Tibial nerve (tissue), 4 donors: ENCODE data around the gene GRAMD4. TPM values are rescaled to one million over a fixed set of nuclear protein-coding genes. Genes with fewer than 3 reads are reported as not detected.

ENCODE experiments used
- DNase-seq, 2 donors: peaks; one replicate each; pipeline ENCODE4 v3.0.0-alpha.2; 2019; ENCODE audit warnings: low spot score in 2 of 2
- H3K27ac ChIP-seq, 4 donors: fragments of 200-600 bp; sonication (generic) in 3 of 4; one replicate each; pipeline ENCODE4 v1.5.1; 2017 to 2019; ENCODE audit warnings: mild to moderate bottlenecking in 1 of 4
- H3K27me3 ChIP-seq, 2 donors: fragments of 200-600 bp; sonication (generic) in 1 of 2; one replicate each; pipeline versions ENCODE4 v1.5.1 to v1.6.0; 2017 to 2019
- H3K36me3 ChIP-seq, 3 donors: fragments of 200-600 bp; sonication (generic); one replicate each; pipeline ENCODE4 v1.5.1; 2018 to 2019
- H3K4me1 ChIP-seq, 4 donors: fragments of 200-600 bp; sonication (generic) in 3 of 4; one replicate each; pipeline ENCODE4 v1.5.1; 2017 to 2019
- H3K4me3 ChIP-seq, 4 donors: fragments of 200-600 bp; sonication (generic) in 3 of 4; one replicate each; pipeline ENCODE4 v1.5.1; 2017 to 2019; ENCODE audit warnings: mild to moderate bottlenecking in 1 of 4, moderate library complexity in 1 of 4
- H3K9me3 ChIP-seq, 4 donors: fragments of 200-600 bp; sonication (generic) in 3 of 4; one replicate each; pipeline ENCODE4 v1.5.1; 2017 to 2019
- EP300 ChIP-seq, 2 donors: sonication (generic); formaldehyde crosslinking; IDR thresholded peaks; one replicate each; pipeline ENCODE4 v1.6.1; 2017; ENCODE audit warnings: antibody characterized with exemption in 2 of 2, mild to moderate bottlenecking in 1 of 2
- POLR2A ChIP-seq, 2 donors: fragments of 450-650 bp; IDR thresholded peaks; one replicate each; pipeline ENCODE4 v1.6.1; 2017; ENCODE audit warnings: antibody characterized with exemption in 2 of 2, mild to moderate bottlenecking in 2 of 2, moderate library complexity in 2 of 2
- WGBS, 2 donors: methylation state at CpG; one replicate each; pipeline ENCODE4 v1.1.5; 2018; 5-methylcytosine and 5-hydroxymethylcytosine counted together
- total RNA-seq, 4 donors: library from RNA; depleted of rRNA; stranded (reverse); fragments of >200 nt; gene quantifications; one replicate each; pipeline ENCODE4 v1.1.0, GENCODE V29; 2016
- TF ChIP-seq, protein P1 (sequence below), 5 experiments: fragments of 200-600 bp in 3 of 5; fragments of 450-650 bp in 2 of 5; sonication (generic) in 3 of 5; IDR thresholded peaks; one replicate each; pipeline ENCODE4 v1.5.1; 2016 to 2019; ENCODE audit warnings: antibody characterized with exemption in 5 of 5, mild to moderate bottlenecking in 3 of 5, moderate library complexity in 2 of 5

The GRAMD4 gene
- total RNA-seq, 4 donors from 2014 or later = 18.2 to 299 (median 54.3) TPM

DNA sequence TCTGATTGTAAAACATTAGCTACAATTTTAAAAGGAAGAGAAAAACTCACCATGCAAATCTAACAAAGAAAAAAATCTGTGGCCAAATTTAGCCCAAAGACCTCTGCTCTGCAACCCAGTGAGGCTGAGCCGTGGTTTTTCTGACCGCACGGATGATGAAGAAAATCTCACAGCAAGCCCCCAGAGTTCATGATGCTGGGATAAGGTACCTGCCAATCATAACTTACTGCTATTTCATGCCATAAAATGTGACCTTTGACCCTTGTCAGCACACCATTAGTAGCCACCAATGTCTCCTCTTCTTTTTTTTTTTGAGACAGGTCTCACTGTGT is 106.8 kb downstream of the GRAMD4 start:
- 92 to 95% methylated on average over 3 of the region's 3 CpGs for WGBS, 2 donors
- H3K4me1 ChIP-seq = peaks cover 0 to 44% (median 9%) of the 10 kb centered on the region in 4 donors
- no peak for TF ChIP-seq POLR2A (IDR thresholded peaks at IDR 0.05)
- TF ChIP-seq, protein P1, sequence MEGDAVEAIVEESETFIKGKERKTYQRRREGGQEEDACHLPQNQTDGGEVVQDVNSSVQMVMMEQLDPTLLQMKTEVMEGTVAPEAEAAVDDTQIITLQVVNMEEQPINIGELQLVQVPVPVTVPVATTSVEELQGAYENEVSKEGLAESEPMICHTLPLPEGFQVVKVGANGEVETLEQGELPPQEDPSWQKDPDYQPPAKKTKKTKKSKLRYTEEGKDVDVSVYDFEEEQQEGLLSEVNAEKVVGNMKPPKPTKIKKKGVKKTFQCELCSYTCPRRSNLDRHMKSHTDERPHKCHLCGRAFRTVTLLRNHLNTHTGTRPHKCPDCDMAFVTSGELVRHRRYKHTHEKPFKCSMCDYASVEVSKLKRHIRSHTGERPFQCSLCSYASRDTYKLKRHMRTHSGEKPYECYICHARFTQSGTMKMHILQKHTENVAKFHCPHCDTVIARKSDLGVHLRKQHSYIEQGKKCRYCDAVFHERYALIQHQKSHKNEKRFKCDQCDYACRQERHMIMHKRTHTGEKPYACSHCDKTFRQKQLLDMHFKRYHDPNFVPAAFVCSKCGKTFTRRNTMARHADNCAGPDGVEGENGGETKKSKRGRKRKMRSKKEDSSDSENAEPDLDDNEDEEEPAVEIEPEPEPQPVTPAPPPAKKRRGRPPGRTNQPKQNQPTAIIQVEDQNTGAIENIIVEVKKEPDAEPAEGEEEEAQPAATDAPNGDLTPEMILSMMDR (IDR thresholded peaks at IDR 0.05) = no peak

DNA sequence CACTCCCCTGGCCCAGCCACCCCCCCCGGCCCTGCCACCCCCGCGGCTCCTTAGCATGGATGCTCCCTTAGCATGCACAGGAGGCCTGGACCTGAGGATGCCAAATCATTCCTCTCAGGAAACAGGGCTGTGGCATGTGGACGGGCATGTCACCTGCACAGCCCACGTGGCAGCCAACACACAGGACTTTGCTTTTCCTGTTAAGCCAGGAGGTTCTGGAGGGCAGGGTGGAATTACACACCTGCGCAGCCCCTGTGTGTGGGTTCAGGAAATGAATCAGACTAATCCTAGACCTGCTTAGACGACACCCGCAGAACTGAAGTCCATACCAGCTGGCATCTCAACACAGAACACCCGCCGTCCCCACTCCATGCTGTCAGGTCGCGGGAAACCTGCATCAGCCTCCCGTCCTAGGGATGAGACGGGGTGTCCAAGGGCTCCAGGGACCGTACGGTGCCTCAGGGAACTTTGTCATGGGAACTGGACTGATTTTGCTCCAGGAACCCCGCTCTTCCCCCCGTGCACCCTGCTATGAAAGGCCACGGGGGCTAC is 107.7 kb downstream of the GRAMD4 start:
- peaks cover 0 to 54% (median 13%) of the 10 kb centered on the region in 4 donors for H3K4me1 ChIP-seq
- no peaks in the 10 kb centered on the region for H3K27me3 ChIP-seq
- DNase-seq = no peak
- H3K4me3 ChIP-seq = no peak overlapping the region
- no peak overlapping the region for H3K27ac ChIP-seq
- no peaks in the 10 kb centered on the region for H3K9me3 ChIP-seq
- peaks cover 0 to 27% (median 6%) of the 10 kb centered on the region in 3 donors for H3K36me3 ChIP-seq
- WGBS, 2 donors = 91 to 95% methylated on average over 12 to 19 of the region's 19 CpGs
- TF ChIP-seq POLR2A (IDR thresholded peaks at IDR 0.05) (no peak), EP300 (IDR thresholded peaks at IDR 0.05) (no peak)
- TF ChIP-seq, protein P1 (IDR thresholded peaks at IDR 0.05) = no peak

More for the DNA sequence above, 106.8 kb downstream of the GRAMD4 start:
- Histone ChIP-seq H3K36me3 (peaks cover 0 to 26% (median 6%) of the 10 kb centered on the region in 3 donors), H3K27me3 (no peaks in the 10 kb centered on the region), H3K9me3 (no peaks in the 10 kb centered on the region), H3K4me3 (no peak overlapping the region), H3K27ac (no peak overlapping the region)
- no peak for DNase-seq

DNA sequence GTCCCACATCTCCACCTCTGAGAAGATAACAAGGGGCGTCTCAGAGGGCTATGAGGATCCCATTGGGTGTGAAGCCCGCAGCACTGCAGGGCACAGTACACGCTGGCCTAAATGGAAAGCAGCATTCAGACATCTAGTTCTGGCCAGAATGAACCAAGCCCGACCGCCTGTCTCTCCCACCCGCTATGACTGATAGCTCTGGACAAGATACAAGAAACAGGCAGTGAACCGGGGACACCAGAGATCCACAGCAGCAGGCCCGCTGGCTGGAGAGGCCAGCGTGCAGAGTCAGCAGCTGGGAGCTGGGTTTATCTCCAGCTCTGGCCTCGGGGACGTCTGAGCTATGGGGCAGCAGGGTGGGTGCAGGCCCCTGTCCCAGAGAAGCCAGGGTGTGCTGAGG is 108.3 kb downstream of the GRAMD4 start:
- H3K9me3 ChIP-seq = no peaks in the 10 kb centered on the region
- no peak overlapping the region for H3K27ac ChIP-seq
- TF ChIP-seq EP300 (IDR thresholded peaks at IDR 0.05) = no peak
- no peak for TF ChIP-seq POLR2A (IDR thresholded peaks at IDR 0.05)
- TF ChIP-seq, protein P1 (IDR thresholded peaks at IDR 0.05) = no peak
- 80 to 84% methylated on average over 10 to 11 of the region's 11 CpGs for WGBS, 2 donors
- no peaks in the 10 kb centered on the region for H3K27me3 ChIP-seq
- no peak overlapping the region for H3K4me3 ChIP-seq
- no peak for DNase-seq
- H3K36me3 ChIP-seq = peaks cover 0 to 27% (median 6%) of the 10 kb centered on the region in 3 donors
- H3K4me1 ChIP-seq = peaks cover 0 to 58% (median 13%) of the 10 kb centered on the region in 4 donors

Other genes starting within 250 kb of the GRAMD4 start
- gene CELSR1, start 82.8 kb upstream of the GRAMD4 start, total RNA-seq = 1 to 10 TPM; 1.0 to 5.9 (median 2.6) TPM
- 10 to 100 TPM; 20.3 to 42.0 (median 24.7) TPM for gene CERK, start 117.9 kb downstream of the GRAMD4 start, total RNA-seq
- gene TBC1D22A, start 142.3 kb downstream of the GRAMD4 start, total RNA-seq = 10 to 100 TPM; 27.3 to 35.4 (median 29.3) TPM